Keratinocyte (primary cell): ENCODE results near the gene NRG3. TPM values are rescaled to one million over a fixed set of nuclear protein-coding genes. Genes with fewer than 3 reads are reported as not detected.

Source experiments
- DNase-seq: peaks from one replicate; pipeline ENCODE4 v3.0.0-alpha.2; 2011; ENCODE audit warnings: low read depth, missing footprints, low spot score
- FAIRE-seq: peaks from 2 replicates; lab custom pipeline; 2011; peaks lifted over from hg19 to GRCh38; lab: Jason Lieb, UNC
- H2AFZ ChIP-seq: 2 replicates; pipeline ENCODE4 v1.6.0; 2012; ENCODE audit warnings: low read length, control low read depth, inconsistent platforms; ENCODE audit not compliant: control insufficient read depth
- H3K27ac ChIP-seq: 2 replicates; pipeline ENCODE4 v1.5.1; 2011; ENCODE audit warnings: low read length; ENCODE audit not compliant: control insufficient read depth, insufficient read depth
- H3K27me3 ChIP-seq: 3 replicates; pipeline ENCODE4 v1.6.0; 2011; ENCODE audit warnings: low read length; ENCODE audit not compliant: control insufficient read depth, insufficient read depth; ENCODE audit errors: extremely low read depth
- H3K36me3 ChIP-seq, 2 experiments: 2 replicates in 1 of 2; 3 replicates in 1 of 2; pipeline ENCODE4 v1.5.1; 2011; ENCODE audit warnings: low read length in 2 of 2, mild to moderate bottlenecking in 1 of 2; ENCODE audit not compliant: control insufficient read depth in 2 of 2, insufficient read depth in 2 of 2; ENCODE audit errors: extremely low read depth in 1 of 2
- H3K4me1 ChIP-seq: 3 replicates; pipeline ENCODE4 v1.5.1; 2011; ENCODE audit warnings: low read length; ENCODE audit not compliant: control insufficient read depth, insufficient read depth; ENCODE audit errors: extremely low read depth
- H3K4me2 ChIP-seq: 3 replicates; pipeline ENCODE4 v1.6.0; 2011; ENCODE audit warnings: low read depth, low read length; ENCODE audit not compliant: control insufficient read depth, insufficient read depth; ENCODE audit errors: extremely low read depth
- H3K4me3 ChIP-seq, 3 experiments: fragments of 200-600 bp in 1 of 3; sonication (generic) in 1 of 3; 2 replicates in 2 of 3; 3 replicates in 1 of 3; pipeline ENCODE4 v1.5.1; 2011 to 2016; ENCODE audit warnings: low read length in 3 of 3, mild to moderate bottlenecking in 3 of 3, control low read depth in 2 of 3, inconsistent platforms in 1 of 3, low read depth in 1 of 3, mixed read lengths in 1 of 3, mixed run types in 1 of 3, moderate library complexity in 1 of 3; ENCODE audit not compliant: control insufficient read depth in 2 of 3, insufficient read depth in 2 of 3; ENCODE audit errors: extremely low read depth in 1 of 3
- H3K79me2 ChIP-seq: 2 replicates; pipeline ENCODE4 v1.6.0; 2012; ENCODE audit warnings: low read length; ENCODE audit not compliant: control insufficient read depth, insufficient read depth
- H3K9ac ChIP-seq: 3 replicates; pipeline ENCODE4 v1.6.0; 2011; ENCODE audit warnings: low read length; ENCODE audit not compliant: control insufficient read depth, insufficient read depth; ENCODE audit errors: extremely low read depth
- H3K9me1 ChIP-seq: 3 replicates; pipeline ENCODE4 v1.6.0; 2011; ENCODE audit warnings: low read length; ENCODE audit not compliant: control insufficient read depth, insufficient read depth; ENCODE audit errors: extremely low read depth
- H3K9me3 ChIP-seq: 2 replicates; pipeline ENCODE4 v1.5.1; 2012; ENCODE audit warnings: low read depth, low read length; ENCODE audit not compliant: control insufficient read depth
- H4K20me1 ChIP-seq: 3 replicates; pipeline ENCODE4 v1.6.0; 2011; ENCODE audit warnings: low read length; ENCODE audit not compliant: control insufficient read depth, insufficient read depth; ENCODE audit errors: extremely low read depth
- EZH2 ChIP-seq: IDR thresholded peaks from one replicate; pipeline ENCODE4 v1.6.1; 2012; ENCODE audit warnings: inconsistent platforms, mild to moderate bottlenecking, low read length, moderate library complexity
- dilution Hi-C: fragments of 300-500 bp; cut with MboI; formaldehyde crosslinking; loops from one replicate; pipeline ENCODE4 v1.7.0; 2020; ENCODE audit warnings: low sequenced_read_pairs; ENCODE audit not compliant: extremely low pct_ligation_motif_present
- polyA plus RNA-seq, 5 experiments: library from polyadenylated mRNA; depleted of rRNA in 3 of 5; stranded (reverse) in 3 of 5; stranded (forward) in 1 of 5; unstranded in 1 of 5; fragments of >200 nt; gene quantifications; 1 replicate in 1 of 5; 2 replicates in 3 of 5; 3 replicates in 1 of 5; pipeline versions ENCODE4 v1.2.1 to v1.2.3, GENCODE V29; 2011 to 2012; ENCODE audit warnings: missing spikeins in 2 of 5, low read depth in 1 of 5, low replicate concordance in 1 of 5
- TF ChIP-seq, protein P1 (sequence below), 3 experiments: IDR thresholded peaks in 1 of 3; conservative IDR thresholded peaks in 1 of 3; optimal IDR thresholded peaks in 1 of 3; 2 replicates in 2 of 3; 3 replicates in 1 of 3; pipeline versions ENCODE3 to v1.5.1; 2011; ENCODE audit warnings: low read length in 3 of 3, mild to moderate bottlenecking in 3 of 3, moderate library complexity in 2 of 3, control low read depth in 1 of 3, inconsistent platforms in 1 of 3; ENCODE audit not compliant: insufficient read depth in 2 of 3; ENCODE audit errors: extremely low read depth in 1 of 3

The NRG3 gene
- polyA plus RNA-seq, 1 donor (not counting 4 experiments of a cell fraction or from before 2014, with no cell fraction given), result not detected

- H3K4me1 ChIP-seq, result no peaks in the 10 kb centered on the region
- FAIRE-seq (no peak), DNase-seq (no peak)
- H3K9me3 ChIP-seq, result no peaks in the 10 kb centered on the region
- no peak overlapping the region for H2AFZ ChIP-seq
- H3K27me3 ChIP-seq, result no peaks in the 10 kb centered on the region
- H3K9me1 ChIP-seq, result no peaks in the 10 kb centered on the region
- H3K4me3 ChIP-seq, result no peak overlapping the region
- H3K4me2 ChIP-seq, result no peak overlapping the region
- no peak overlapping the region for H3K9ac ChIP-seq
- no peak overlapping the region for H3K27ac ChIP-seq
- H3K36me3 ChIP-seq, result no peaks in the 10 kb centered on the region
- H3K79me2 ChIP-seq, result no peaks in the 10 kb centered on the region
- no peaks in the 10 kb centered on the region for H4K20me1 ChIP-seq
- TF ChIP-seq, protein P1, sequence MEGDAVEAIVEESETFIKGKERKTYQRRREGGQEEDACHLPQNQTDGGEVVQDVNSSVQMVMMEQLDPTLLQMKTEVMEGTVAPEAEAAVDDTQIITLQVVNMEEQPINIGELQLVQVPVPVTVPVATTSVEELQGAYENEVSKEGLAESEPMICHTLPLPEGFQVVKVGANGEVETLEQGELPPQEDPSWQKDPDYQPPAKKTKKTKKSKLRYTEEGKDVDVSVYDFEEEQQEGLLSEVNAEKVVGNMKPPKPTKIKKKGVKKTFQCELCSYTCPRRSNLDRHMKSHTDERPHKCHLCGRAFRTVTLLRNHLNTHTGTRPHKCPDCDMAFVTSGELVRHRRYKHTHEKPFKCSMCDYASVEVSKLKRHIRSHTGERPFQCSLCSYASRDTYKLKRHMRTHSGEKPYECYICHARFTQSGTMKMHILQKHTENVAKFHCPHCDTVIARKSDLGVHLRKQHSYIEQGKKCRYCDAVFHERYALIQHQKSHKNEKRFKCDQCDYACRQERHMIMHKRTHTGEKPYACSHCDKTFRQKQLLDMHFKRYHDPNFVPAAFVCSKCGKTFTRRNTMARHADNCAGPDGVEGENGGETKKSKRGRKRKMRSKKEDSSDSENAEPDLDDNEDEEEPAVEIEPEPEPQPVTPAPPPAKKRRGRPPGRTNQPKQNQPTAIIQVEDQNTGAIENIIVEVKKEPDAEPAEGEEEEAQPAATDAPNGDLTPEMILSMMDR (optimal IDR thresholded peaks at IDR 0.05 in 1 of 3, IDR thresholded peaks at IDR 0.05 in 1 of 3, conservative IDR thresholded peaks at IDR 0.05 in 1 of 3; ENCODE audit: extremely low read depth in 1 of 3, insufficient read depth in 2 of 3, low read length in 3 of 3), result no peak
- no peak for TF ChIP-seq EZH2
- dilution Hi-C loops, result no loop called here
Observed at GRCh38 chr10:82492647-82493046, 617.7 kb downstream of the NRG3 start.

- Histone ChIP-seq H3K4me3 (no peak overlapping the region), H3K4me2 (no peak overlapping the region), H3K27me3 (no peaks in the 10 kb centered on the region), H3K9me3 (no peaks in the 10 kb centered on the region), H3K9me1 (no peaks in the 10 kb centered on the region), H3K79me2 (no peaks in the 10 kb centered on the region), H3K4me1 (no peaks in the 10 kb centered on the region), H3K27ac (no peak overlapping the region), H3K9ac (no peak overlapping the region), H2AFZ (no peak overlapping the region), H4K20me1 (no peaks in the 10 kb centered on the region), H3K36me3 (no peaks in the 10 kb centered on the region)
- DNase-seq (no peak), FAIRE-seq (no peak)
- dilution Hi-C loops, result no loop called here
- TF ChIP-seq, protein P1 (optimal IDR thresholded peaks at IDR 0.05 in 1 of 3, IDR thresholded peaks at IDR 0.05 in 1 of 3, conservative IDR thresholded peaks at IDR 0.05 in 1 of 3; ENCODE audit: extremely low read depth in 1 of 3, insufficient read depth in 2 of 3, low read length in 3 of 3), result no peak
- TF ChIP-seq EZH2, result no peak
Observed at GRCh38 chr10:82496114-82496513, 621.1 kb downstream of the NRG3 start.
